ENCODE measurements around the gene RALGPS1.

The RALGPS1 gene

GRCh38 chr9:127207734-127208410 lies 293.3 kb downstream of the RALGPS1 start:
- DNase-seq (ENCODE audit: low spot score) = no peak

GRCh38 chr9:127208416-127208815 lies 293.8 kb downstream of the RALGPS1 start:
- no peak for DNase-seq (ENCODE audit: low spot score)

GRCh38 chr9:127209220-127209619 lies 294.6 kb downstream of the RALGPS1 start:
- DNase-seq (ENCODE audit: low spot score) = no peak

- no peak for DNase-seq (ENCODE audit: low spot score)
Observed at GRCh38 chr9:127209948-127210640, 295.5 kb downstream of the RALGPS1 start.

GRCh38 chr9:127210851-127211730 lies 296.5 kb downstream of the RALGPS1 start:
- DNase-seq (ENCODE audit: low spot score) = no peak

GRCh38 chr9:127211983-127212382 lies 297.4 kb downstream of the RALGPS1 start:
- no peak for DNase-seq (ENCODE audit: low spot score)

GRCh38 chr9:127212453-127212852 lies 297.9 kb downstream of the RALGPS1 start:
- no peak for DNase-seq (ENCODE audit: low spot score)

GRCh38 chr9:127213859-127214258 lies 299.3 kb downstream of the RALGPS1 start:
- DNase-seq (ENCODE audit: low spot score) = no peak

GRCh38 chr9:127214421-127215267 lies 300.1 kb downstream of the RALGPS1 start:
- DNase-seq (ENCODE audit: low spot score) = no peak

- no peak for DNase-seq (ENCODE audit: low spot score)
Observed at GRCh38 chr9:127215268-127216209, 301.0 kb downstream of the RALGPS1 start.

GRCh38 chr9:127216210-127216887 lies 301.8 kb downstream of the RALGPS1 start:
- DNase-seq (ENCODE audit: low spot score) = no peak

- no peak for DNase-seq (ENCODE audit: low spot score)
Observed at GRCh38 chr9:127216888-127217217, 302.3 kb downstream of the RALGPS1 start.

GRCh38 chr9:127218818-127219217 lies 304.2 kb downstream of the RALGPS1 start:
- DNase-seq (ENCODE audit: low spot score) = no peak

- DNase-seq (ENCODE audit: low spot score) = no peak
Observed at GRCh38 chr9:127219520-127219919, 304.9 kb downstream of the RALGPS1 start.

- no peak for DNase-seq (ENCODE audit: low spot score)
Observed at GRCh38 chr9:127221695-127222094, 307.1 kb downstream of the RALGPS1 start.

- no peak for DNase-seq (ENCODE audit: low spot score)
Observed at GRCh38 chr9:127222388-127223095, 308.0 kb downstream of the RALGPS1 start.

- no peak for DNase-seq (ENCODE audit: low spot score)
Observed at GRCh38 chr9:127223266-127223665, 308.7 kb downstream of the RALGPS1 start.

GRCh38 chr9:127223810-127224177 lies 309.2 kb downstream of the RALGPS1 start:
- DNase-seq (ENCODE audit: low spot score) = no peak

- DNase-seq (ENCODE audit: low spot score) = peak; percentile 65
Observed at GRCh38 chr9:127224178-127224882, 309.7 kb downstream of the RALGPS1 start.

Measured in hematopoietic multipotent progenitor cell treated with erythropoietin and hydrocortisone succinate and interleukin-3 and kit ligand, for 17 days (in vitro differentiated cells).